ENCODE results near the gene STYX. TPM values are rescaled to one million over a fixed set of nuclear protein-coding genes. Genes with fewer than 3 reads are reported as not detected.
A peak's percentile ranks its signal among the peaks of the same experiment; 100 is the strongest.

The STYX gene
- total and polyA plus RNA-seq, 10 of the 15 experiments (the other 5 are each of a cell fraction or from before 2014, with no cell fraction given) = 5.0 to 15.3 (median 9.5) TPM

DNA sequence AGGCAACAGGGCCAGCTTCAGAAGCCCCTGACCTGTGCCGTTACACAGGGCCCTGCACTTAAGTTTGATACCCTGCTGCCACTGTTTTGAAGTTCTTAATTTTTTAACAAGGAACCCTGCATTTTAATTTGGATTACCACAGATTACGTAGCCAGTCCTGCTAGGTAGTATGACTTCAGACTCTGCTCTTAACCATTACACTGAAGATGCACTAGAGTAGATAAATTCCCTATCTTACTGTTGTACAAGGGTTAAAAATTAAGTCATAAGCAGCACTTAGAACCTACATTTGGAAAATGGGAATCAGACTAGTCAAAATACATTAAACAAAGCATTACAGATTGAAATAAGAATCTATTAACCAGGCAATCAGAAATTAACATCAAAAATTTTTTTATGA is 59.2 kb downstream of the STYX start:
- Histone ChIP-seq H3K9me3 (replicated peaks; ENCODE audit: control insufficient read depth, insufficient read depth, low read length) (no peaks in the 10 kb centered on the region), H4K20me1 (ENCODE audit: control insufficient read depth, insufficient read depth) (no peaks in the 10 kb centered on the region), H3K36me3 (ENCODE audit: control insufficient read depth in 2 of 2, insufficient read depth in 2 of 2, low read length in 1 of 2) (no peaks in the 10 kb centered on the region), H3K4me2 (ENCODE audit: control insufficient read depth, insufficient read depth) (peak overlapping the region; percentile 50), H2AFZ (ENCODE audit: control insufficient read depth, low read depth, low read length) (no peak overlapping the region), H3K27ac (ENCODE audit: control insufficient read depth, insufficient read depth) (no peak overlapping the region), H3K4me1 (ENCODE audit: control insufficient read depth, insufficient read depth, low read length) (no peaks in the 10 kb centered on the region), H3K27me3 (replicated peaks in 1 of 2; ENCODE audit: control insufficient read depth in 2 of 2, insufficient read depth in 2 of 2, low read length in 1 of 2) (no peaks in the 10 kb centered on the region), H3K9ac (ENCODE audit: control insufficient read depth, insufficient read depth, low read length) (no peak overlapping the region; the same call in 1 of the 2 replicates), H3K79me2 (ENCODE audit: control insufficient read depth, insufficient read depth, low read length) (peaks cover 31% of the 10 kb centered on the region), H3K4me3 (peak overlapping the region; percentile 17; the same call in 1 of the 2 replicates)
- ChIA-PET CTCF (no interaction called here), POLR2A (no interaction called here), SMC1A (ENCODE audit: uncharacterized antibody, unreplicated experiment) (interaction anchor here (1.5 to 1.7 kb wide), 2 partner anchors 22 to 122 kb away, joined by 4 to 6 read pairs; no protein-coding TSS in a partner anchor), RAD21 (ENCODE audit: unreplicated experiment) (no interaction called here)
- DNase-seq (ENCODE audit: low read depth, low spot score) (no peak), ATAC-seq (no peak), FAIRE-seq (no peak)
- in situ Hi-C loops (cut with MboI) = no loop called here
- WGBS (ENCODE audit: insufficient coverage, insufficient replicate concordance, low lambda C conversion rate, missing lambda C conversion rate) = 100% methylated on average over 2 of the region's 2 CpGs
- intact Hi-C loops (cut with micrococcal nuclease; ENCODE audit: unreplicated experiment) = loop anchor here (5.0 kb wide), 1 partner anchor 97 kb away; no protein-coding TSS in a partner anchor
- TF ChIP-seq NR2C2 (IDR thresholded peaks at IDR 0.05; ENCODE audit: borderline replicate concordance, control insufficient read depth, insufficient read length, low read depth) (no peak), ZNF622 (IDR thresholded peaks at IDR 0.05) (no peak), EGR1 (IDR thresholded peaks at IDR 0.05; ENCODE audit: borderline replicate concordance in 1 of 2, low read depth in 2 of 2, low read length in 2 of 2) (no peak), E2F4 (IDR thresholded peaks at IDR 0.05; ENCODE audit: low read depth, low read length) (no peak), FOXK2 (IDR thresholded peaks at IDR 0.05) (no peak), POU2F2 (IDR thresholded peaks at IDR 0.05; ENCODE audit: borderline replicate concordance, low read depth, low read length) (no peak), BMI1 (IDR thresholded peaks at IDR 0.05; ENCODE audit: borderline replicate concordance) (no peak), E4F1 (IDR thresholded peaks at IDR 0.05; ENCODE audit: borderline replicate concordance, partially characterized antibody) (no peak), RB1 (IDR thresholded peaks at IDR 0.05; ENCODE audit: borderline replicate concordance) (no peak), TCF7 (IDR thresholded peaks at IDR 0.05; ENCODE audit: borderline replicate concordance) (no peak), POLR2AphosphoS5 (IDR thresholded peaks at IDR 0.05; ENCODE audit: low read length) (no peak), SUPT20H (IDR thresholded peaks at IDR 0.05; ENCODE audit: borderline replicate concordance, control insufficient read depth, low read depth, low read length) (no peak)
- BruUV-seq (replicated peaks) = no TSS peak

Data from GM12878 (cell line).